H1 (cell line): ENCODE results near the gene TIMM10. TPM values are rescaled to one million over a fixed set of nuclear protein-coding genes. Genes with fewer than 3 reads are reported as not detected.

ENCODE experiments used
- CEBPB ChIP-seq: IDR thresholded peaks from 2 replicates; pipeline ENCODE4 v1.6.1; 2012; ENCODE audit warnings: low read depth, low read length
- SP4 ChIP-seq: IDR thresholded peaks from 2 replicates; pipeline ENCODE4 v1.6.1; 2012; ENCODE audit warnings: low read length, inconsistent platforms
- polyA plus RNA-seq, 7 experiments: library from polyadenylated mRNA; depleted of rRNA in 3 of 7; stranded (reverse) in 5 of 7; unstranded in 2 of 7; fragments of >200 nt in 5 of 7; fragments of 200-250 nt in 2 of 7; gene quantifications; 1 replicate in 5 of 7; 2 replicates in 1 of 7; 4 replicates in 1 of 7; pipeline versions ENCODE4 v1.2.1 to v1.2.3, GENCODE V29; 2011 to 2013; ENCODE audit warnings: missing spikeins in 2 of 7, mixed read lengths in 2 of 7
- total RNA-seq: library from RNA; stranded (reverse); fragmentation: NEBNext Ultra II Directional; extraction: Animal tissue kit (Norgen Biotek cat#: 25700); gene quantifications from 2 replicates; pipeline ENCODE4 v1.2.1, GENCODE V29; 2021

The TIMM10 gene
- total and polyA plus RNA-seq, 2 of the 8 experiments (the other 6 are each of a cell fraction or from before 2014, with no cell fraction given): 117 to 227 TPM

- peak; percentile 99 for TF ChIP-seq CEBPB
- no peak for TF ChIP-seq SP4
Measured at GRCh38 chr11:57491371-57492061, 39.0 kb downstream of the TIMM10 start (continued).
